HEK293T (cell line): ENCODE data around the gene HDAC9.

Experiments used
- CTCF ChIA-PET: fragments of 350-600 bp; formaldehyde crosslinking; extraction: SDS; loops from one replicate; lab custom pipeline; 2021; ENCODE audit warnings: antibody characterized with exemption, inconsistent platforms; lab: Yijun Ruan, JAX
- POLR2A ChIA-PET: fragments of 350-600 bp; formaldehyde crosslinking; extraction: SDS; loops from one replicate; lab custom pipeline; 2020; ENCODE audit warnings: antibody characterized with exemption, inconsistent platforms; lab: Yijun Ruan, JAX
- DNase-seq: peaks from one replicate; pipeline ENCODE4 v3.0.0; 2012; ENCODE audit warnings: mixed read lengths; ENCODE audit errors: extremely low spot score
- ARNT ChIP-seq: fragments of 450-650 bp; IDR thresholded peaks from 2 replicates; pipeline ENCODE4 v1.6.1; 2017; ENCODE audit warnings: mild to moderate bottlenecking
- BHLHE40 ChIP-seq: fragments of 450-650 bp; IDR thresholded peaks from 2 replicates; pipeline ENCODE4 v1.6.1; 2016; ENCODE audit warnings: mild to moderate bottlenecking, moderate library complexity, borderline replicate concordance
- CTBP1 ChIP-seq: fragments of 450-650 bp; IDR thresholded peaks from 2 replicates; pipeline ENCODE4 v1.6.1; 2016; ENCODE audit warnings: borderline replicate concordance
- ELF4 ChIP-seq: fragments of 450-650 bp; IDR thresholded peaks from 2 replicates; pipeline ENCODE4 v1.6.1; 2017; ENCODE audit warnings: antibody characterized with exemption
- FOXA1 ChIP-seq: fragments of 450-650 bp; IDR thresholded peaks from 2 replicates; pipeline ENCODE4 v1.6.1; 2016; ENCODE audit warnings: mild to moderate bottlenecking
- FOXK2 ChIP-seq: fragments of 450-650 bp; IDR thresholded peaks from 2 replicates; pipeline ENCODE4 v1.6.1; 2016; ENCODE audit warnings: mild to moderate bottlenecking
- FOXM1 ChIP-seq: fragments of 450-650 bp; IDR thresholded peaks from 2 replicates; pipeline ENCODE4 v1.6.1; 2017; ENCODE audit warnings: mild to moderate bottlenecking, borderline replicate concordance
- HDGF ChIP-seq: fragments of 450-650 bp; IDR thresholded peaks from 2 replicates; pipeline ENCODE4 v1.6.1; 2017; ENCODE audit warnings: antibody characterized with exemption, borderline replicate concordance
- L3MBTL2 ChIP-seq: fragments of 450-650 bp; conservative IDR thresholded peaks from 2 replicates; pipeline ENCODE4 v1.6.1; 2016; ENCODE audit warnings: mild to moderate bottlenecking
- LEF1 ChIP-seq: fragments of 450-650 bp; IDR thresholded peaks from 2 replicates; pipeline ENCODE4 v1.6.1; 2017; ENCODE audit warnings: mild to moderate bottlenecking, borderline replicate concordance
- NFRKB ChIP-seq: fragments of 450-650 bp; IDR thresholded peaks from 2 replicates; pipeline ENCODE4 v1.6.1; 2016; ENCODE audit warnings: mild to moderate bottlenecking, moderate library complexity
- PKNOX1 ChIP-seq: fragments of 450-650 bp; IDR thresholded peaks from 2 replicates; pipeline ENCODE4 v1.6.1; 2016
- SP1 ChIP-seq: fragments of 450-650 bp; IDR thresholded peaks from 2 replicates; pipeline ENCODE4 v1.6.1; 2017
- SUZ12 ChIP-seq: fragments of 450-650 bp; IDR thresholded peaks from 2 replicates; pipeline ENCODE4 v1.6.1; 2016; ENCODE audit warnings: mild to moderate bottlenecking
- TARDBP ChIP-seq: fragments of 450-650 bp; IDR thresholded peaks from 2 replicates; pipeline ENCODE4 v1.6.1; 2016
- ZNF384 ChIP-seq: fragments of 450-650 bp; IDR thresholded peaks from 2 replicates; pipeline ENCODE4 v1.6.1; 2016

The HDAC9 gene

GRCh38 chr7:18574676-18575075, 79.1 kb downstream of the HDAC9 start:
- ChIA-PET CTCF (interaction anchor here (0.6 to 1.1 kb wide), 2 partner anchors 10 to 222 kb away, joined by 4 to 6 read pairs; no protein-coding TSS in a partner anchor), POLR2A (no interaction called here)
- no peak for DNase-seq
- TF ChIP-seq FOXK2, result no peak
- no peak for TF ChIP-seq SUZ12
- TF ChIP-seq BHLHE40, result no peak
- TF ChIP-seq CTBP1, result no peak
- TF ChIP-seq FOXA1, result no peak
- no peak for TF ChIP-seq HDGF
- no peak for TF ChIP-seq TARDBP

- ChIA-PET CTCF (interaction anchor here (0.7 kb wide), 1 partner anchor 1213 kb away, joined by 3 read pairs; no protein-coding TSS in a partner anchor), POLR2A (no interaction called here)
- TF ChIP-seq PKNOX1 (no peak), LEF1 (no peak), FOXM1 (no peak), ARNT (no peak), HDGF (no peak), ZNF384 (no peak), TARDBP (no peak), CTBP1 (no peak), SP1 (no peak), L3MBTL2 (no peak), BHLHE40 (no peak)
- DNase-seq, result no peak
Measured at GRCh38 chr7:18575622-18576572, 80.3 kb downstream of the HDAC9 start.

GRCh38 chr7:18577096-18577771, 81.7 kb downstream of the HDAC9 start:
- DNase-seq, result no peak
- CTCF ChIA-PET, result interaction anchor here (0.8 kb wide), 1 partner anchor 145 kb away, joined by 3 read pairs; no protein-coding TSS in a partner anchor
- POLR2A ChIA-PET, result no interaction called here
- TF ChIP-seq HDGF (no peak), ARNT (no peak), L3MBTL2 (no peak), CTBP1 (no peak), PKNOX1 (no peak), NFRKB (no peak), LEF1 (no peak), BHLHE40 (no peak), FOXA1 (no peak), FOXM1 (no peak), SUZ12 (no peak), ZNF384 (no peak), TARDBP (no peak), ELF4 (no peak), FOXK2 (no peak), SP1 (no peak)

GRCh38 chr7:18579698-18580097, 84.1 kb downstream of the HDAC9 start:
- ChIA-PET POLR2A (no interaction called here), CTCF (no interaction called here)
- no peak for DNase-seq
- no peak for TF ChIP-seq NFRKB
- no peak for TF ChIP-seq FOXM1
- no peak for TF ChIP-seq FOXA1
- no peak for TF ChIP-seq TARDBP
- TF ChIP-seq ARNT, result no peak
- no peak for TF ChIP-seq SP1

- CTCF ChIA-PET, result no interaction called here
- TF ChIP-seq PKNOX1 (no peak), LEF1 (no peak), SP1 (no peak), TARDBP (no peak), CTBP1 (no peak), BHLHE40 (no peak), HDGF (no peak), FOXA1 (no peak), L3MBTL2 (no peak), ELF4 (no peak), FOXK2 (no peak), FOXM1 (no peak), ARNT (no peak), NFRKB (no peak), ZNF384 (no peak)
Measured at GRCh38 chr7:18580950-18581349, 85.4 kb downstream of the HDAC9 start.

GRCh38 chr7:18583305-18583704, 87.8 kb downstream of the HDAC9 start:
- CTCF ChIA-PET, result interaction anchor here (0.6 kb wide), 1 partner anchor 522 kb away, joined by 4 read pairs; no protein-coding TSS in a partner anchor
- POLR2A ChIA-PET, result no interaction called here

More at GRCh38 chr7:18580950-18581349, 85.4 kb downstream of the HDAC9 start:
- POLR2A ChIA-PET, result no interaction called here
- DNase-seq, result no peak

More at GRCh38 chr7:18583305-18583704, 87.8 kb downstream of the HDAC9 start:
- no peak for DNase-seq
- TF ChIP-seq PKNOX1 (no peak), FOXA1 (no peak), BHLHE40 (no peak), HDGF (no peak), ARNT (no peak), NFRKB (no peak), FOXM1 (no peak), ELF4 (no peak), LEF1 (no peak), ZNF384 (no peak), FOXK2 (no peak), SUZ12 (no peak), CTBP1 (no peak), SP1 (no peak)
